DMS 273 treated with DMSO at 0.1 percent for 48 hours (cell line): ENCODE results near the gene FAM187B.
"Not testable (repeated sequence)": the region's sequence is repeated elsewhere in the genome, so short reads cannot be mapped to it uniquely, and the experiment has no call there.

Experiments
- DNase-seq: peaks from one replicate; lab custom pipeline; 2025; lab: John Stamatoyannopoulos, UW

FAM187B gene

DNA sequence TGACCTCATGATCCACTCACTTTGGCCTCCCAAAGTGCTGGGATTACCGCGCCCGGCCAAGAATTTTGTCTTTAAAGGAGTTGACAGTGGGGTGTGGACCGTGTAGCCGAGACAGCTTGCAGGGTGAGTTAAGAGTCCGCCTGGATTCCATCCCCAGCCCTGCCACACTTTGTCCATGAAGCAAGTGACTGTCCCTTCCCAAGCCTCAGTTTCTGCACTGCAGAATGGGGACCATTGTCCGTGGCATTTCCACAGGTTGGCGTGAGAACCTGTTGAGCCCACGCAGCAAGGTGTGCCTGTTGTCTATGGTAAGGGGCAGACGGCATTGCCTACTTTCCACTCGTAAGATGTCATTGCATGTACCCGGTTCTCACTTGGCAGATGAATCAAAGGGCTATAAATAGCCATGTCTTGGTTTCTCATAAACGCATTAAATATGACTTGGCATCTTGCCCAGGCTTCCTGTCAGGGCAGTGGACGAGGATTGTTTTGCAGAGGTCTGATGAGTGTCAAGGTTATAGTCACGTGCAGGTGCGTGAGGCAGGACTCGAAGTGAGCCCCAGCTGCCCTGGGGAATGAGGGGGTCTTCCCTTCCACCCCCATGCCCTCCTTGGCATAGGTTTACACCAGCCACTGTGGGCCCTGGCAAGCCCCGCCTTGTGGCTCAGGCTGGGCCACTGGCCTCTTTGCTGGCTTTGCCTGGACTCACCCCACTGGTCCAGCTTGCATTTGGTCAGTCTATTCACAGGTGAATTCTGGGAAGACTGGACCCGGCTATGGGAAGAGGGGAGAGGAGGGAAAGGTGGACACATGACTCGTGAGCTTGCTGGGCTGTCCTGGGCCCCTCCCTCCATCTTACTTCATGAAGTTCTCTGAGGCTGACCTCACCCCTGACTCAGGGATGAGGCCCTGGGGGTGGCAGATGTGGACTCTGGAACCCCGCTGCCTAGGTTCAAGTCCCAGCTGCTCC lies 14.6 kb downstream of the FAM187B start:
- peak; percentile 22 for DNase-seq

DNA sequence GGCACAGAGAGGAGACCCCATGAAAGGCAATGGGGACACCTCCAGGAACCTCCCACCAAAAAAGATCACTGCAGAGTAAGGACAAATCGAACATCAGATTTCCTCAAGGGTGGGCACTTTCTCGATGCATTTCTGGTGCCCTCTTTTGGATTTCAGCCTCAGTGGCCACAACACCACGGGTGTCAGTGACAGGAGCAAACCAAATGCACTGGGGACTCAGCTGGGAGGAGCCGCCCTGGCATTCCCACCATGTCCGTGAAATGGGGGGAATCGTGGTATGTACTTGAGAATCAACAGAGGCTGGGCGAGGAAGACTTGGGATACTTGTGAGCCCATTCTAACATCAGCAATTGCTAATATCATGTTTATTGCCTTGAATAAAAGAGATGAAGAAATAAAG lies 16.3 kb downstream of the FAM187B start:
- no peak for DNase-seq

GRCh38 chr19:35211545-35212230 lies 16.9 kb downstream of the FAM187B start:
- no peak for DNase-seq

GRCh38 chr19:35209646-35210045 lies 18.9 kb downstream of the FAM187B start:
- no peak for DNase-seq

- DNase-seq, result no peak
Observed at GRCh38 chr19:35208121-35208520, 20.4 kb downstream of the FAM187B start.

GRCh38 chr19:35207391-35207871 lies 21.1 kb downstream of the FAM187B start:
- DNase-seq, result no peak

DNA sequence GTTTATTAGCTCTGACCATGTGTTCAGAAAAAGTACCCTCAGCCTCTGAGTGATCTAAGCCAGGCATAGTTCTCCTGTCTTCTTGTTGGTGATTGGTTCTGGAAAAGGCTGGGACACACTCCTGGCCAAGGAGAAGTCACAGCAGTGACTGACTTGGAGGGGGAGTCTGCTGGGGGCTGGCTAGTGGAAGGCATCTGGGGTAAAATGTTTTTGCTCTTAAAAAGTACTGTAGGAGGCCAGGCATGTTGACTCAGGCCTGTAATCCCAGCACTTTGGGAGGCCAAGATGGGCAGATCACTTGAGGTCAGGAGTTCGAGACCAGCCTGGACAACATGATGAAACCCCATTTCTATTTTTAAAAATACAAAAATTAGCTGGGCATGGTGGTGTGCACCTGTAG lies 21.7 kb downstream of the FAM187B start:
- DNase-seq, result no peak

GRCh38 chr19:35206379-35206778 lies 22.2 kb downstream of the FAM187B start:
- DNase-seq, result no peak

- DNase-seq, result no peak
Observed at GRCh38 chr19:35205733-35206323, 22.7 kb downstream of the FAM187B start.

DNA sequence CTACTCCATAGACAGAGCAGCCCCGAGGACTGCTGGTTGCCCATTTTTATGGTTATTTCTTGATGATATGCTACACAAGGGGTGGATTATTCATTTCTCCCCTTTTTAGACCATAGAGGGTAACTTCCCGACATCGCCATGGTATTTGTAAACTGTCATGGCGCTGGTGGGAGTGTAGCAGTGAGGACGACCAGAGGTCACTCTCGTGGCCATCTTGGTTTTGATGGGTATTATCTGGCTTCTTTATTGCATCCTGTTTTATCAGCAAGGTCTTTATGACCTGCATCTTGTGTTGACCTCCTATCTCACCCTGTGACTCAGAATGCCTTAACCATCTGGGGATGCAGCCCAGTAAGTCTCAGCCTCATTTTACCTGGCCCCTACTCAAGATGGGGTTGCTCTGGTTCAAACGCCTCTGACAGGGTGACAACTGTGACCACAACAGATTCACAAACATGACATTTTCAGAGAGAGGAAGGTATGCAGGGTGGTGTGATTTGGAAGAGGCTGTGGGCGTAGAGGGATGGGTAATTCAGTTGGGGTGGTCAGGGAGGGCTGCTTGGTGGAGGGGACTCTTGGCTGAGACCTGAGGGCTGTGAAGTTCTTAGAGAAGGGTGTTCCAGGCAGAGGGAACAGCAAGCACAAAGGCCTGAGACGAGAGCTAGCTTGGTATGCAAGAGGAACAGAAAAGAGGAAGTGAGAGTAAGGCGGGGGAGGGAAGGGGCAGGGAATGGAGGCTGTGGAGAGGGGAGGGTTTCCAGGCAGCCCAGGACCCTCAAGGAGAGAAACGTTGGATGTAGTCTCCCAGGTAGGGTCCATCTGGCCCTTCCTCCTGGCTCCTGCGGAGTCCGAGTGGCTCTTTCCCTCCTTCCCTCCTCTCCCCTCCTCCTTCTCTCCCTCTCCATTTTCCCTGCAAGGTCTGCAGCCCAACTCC lies 23.5 kb downstream of the FAM187B start:
- DNase-seq, result no peak

DNA sequence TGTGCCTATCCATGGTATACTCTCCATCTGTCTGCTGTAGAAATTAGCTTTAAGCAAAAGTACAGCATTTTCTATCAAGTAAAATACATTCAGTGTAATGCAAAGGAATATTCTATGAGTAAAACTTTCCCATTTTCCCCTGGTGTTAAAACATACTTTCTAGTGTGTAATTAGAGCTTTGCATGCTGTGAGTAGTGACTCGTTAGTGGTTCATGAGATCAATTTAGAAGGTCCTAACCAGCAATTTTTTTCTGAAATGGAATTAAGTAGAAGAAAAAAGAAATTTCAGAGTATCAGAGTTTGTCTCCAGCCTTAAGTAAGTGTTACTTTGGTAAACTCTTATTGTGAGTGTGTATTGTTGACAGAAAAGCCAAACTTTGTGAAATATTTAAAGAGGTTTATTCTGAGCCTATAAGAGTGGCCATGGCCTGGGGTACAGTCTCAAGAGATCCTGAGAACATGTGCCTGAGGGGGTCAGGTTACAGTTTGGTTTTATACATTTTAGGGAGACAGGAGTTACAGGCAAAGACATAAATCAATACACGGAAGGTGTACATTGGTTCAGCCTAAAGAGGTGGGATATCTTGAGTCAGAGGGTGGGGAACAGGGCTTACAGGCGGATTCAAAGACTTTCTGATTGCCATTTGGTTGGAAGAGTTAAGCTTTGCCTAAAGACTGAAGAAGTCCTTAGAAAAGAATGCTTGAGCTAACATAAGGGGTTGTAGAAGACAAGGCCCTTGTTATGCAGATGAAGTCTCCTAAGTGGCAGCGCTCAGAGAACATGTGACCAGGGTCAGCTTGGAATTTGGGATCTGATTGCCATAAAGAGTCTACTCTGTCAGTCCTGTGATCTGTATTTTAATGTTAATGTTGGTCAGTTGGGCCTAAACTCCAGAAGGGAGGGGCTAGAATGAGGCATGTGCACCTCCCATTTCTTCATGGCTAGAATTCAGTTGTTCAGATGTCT lies 25.5 kb downstream of the FAM187B start:
- no peak for DNase-seq

GRCh38 chr19:35199481-35199880 lies 29.1 kb downstream of the FAM187B start:
- no peak for DNase-seq

- DNase-seq, result not testable (repeated sequence)
Observed at GRCh38 chr19:35196861-35197260, 31.7 kb downstream of the FAM187B start.

DNA sequence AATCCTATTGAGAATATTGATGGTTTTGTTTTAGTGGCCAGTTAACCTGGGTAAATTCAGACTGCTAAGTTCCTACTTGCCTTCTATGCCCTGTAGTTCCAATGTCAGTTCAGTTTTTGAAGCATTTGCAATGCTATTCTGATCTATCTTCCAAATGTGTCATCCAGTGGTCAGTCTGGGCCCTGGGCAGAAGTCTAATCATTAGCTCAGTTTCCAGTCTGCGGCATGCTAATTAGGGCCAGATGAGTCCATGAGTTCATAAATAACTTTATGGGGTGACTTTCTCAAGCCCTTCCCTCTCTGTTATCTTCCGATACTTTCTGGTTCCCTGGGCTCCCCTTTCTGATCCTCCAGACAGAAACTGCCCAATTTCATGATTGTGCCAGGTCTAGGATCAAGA lies 32.7 kb downstream of the FAM187B start:
- DNase-seq, result no peak

DNA sequence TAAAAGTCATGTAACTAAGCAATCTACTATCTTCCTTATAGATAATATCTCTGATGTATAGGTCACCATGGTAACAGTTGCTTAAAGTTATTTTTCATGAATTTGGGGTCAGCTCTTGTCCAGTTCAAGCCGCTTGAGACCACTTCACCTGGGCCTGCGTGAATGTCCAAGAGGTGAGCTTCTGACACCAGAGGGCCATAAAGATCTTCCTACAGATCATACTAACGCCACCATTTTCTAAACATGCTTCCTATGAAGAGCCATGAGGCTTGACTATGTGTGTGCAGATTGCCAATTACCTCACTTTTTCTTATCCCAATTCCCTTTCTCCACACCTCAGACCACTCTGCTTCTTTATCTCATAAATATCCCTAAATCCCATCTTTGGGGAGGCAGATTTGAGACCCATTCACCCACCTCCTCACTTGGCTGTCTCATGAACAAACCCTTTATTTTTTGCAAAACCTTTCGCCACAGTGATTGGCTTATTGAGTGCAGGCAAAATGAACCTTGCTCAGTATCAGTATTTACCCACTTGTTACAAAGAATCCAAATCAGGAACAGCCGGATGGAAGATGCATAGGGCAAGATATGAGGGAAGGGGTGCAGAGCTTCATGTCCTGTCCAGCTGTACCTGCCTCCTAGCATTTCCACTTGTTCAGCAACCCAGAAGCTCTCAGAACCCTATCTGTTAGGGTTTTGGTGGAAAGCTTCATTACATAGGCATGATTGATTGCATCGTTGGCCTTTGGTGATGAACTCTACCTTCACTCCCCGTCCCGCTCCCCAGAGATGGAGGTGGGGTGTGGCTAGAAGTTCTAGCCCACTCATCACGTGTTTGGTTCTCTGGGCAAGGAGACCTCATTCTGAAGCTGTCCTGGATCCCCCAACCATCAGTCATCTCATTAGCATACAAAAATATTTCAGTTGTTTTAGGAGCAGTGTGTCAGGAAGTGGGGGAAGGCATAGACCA lies 34.2 kb downstream of the FAM187B start:
- DNase-seq, result no peak

GRCh38 chr19:35184884-35185283 lies 43.7 kb downstream of the FAM187B start:
- DNase-seq, result no peak

DNA sequence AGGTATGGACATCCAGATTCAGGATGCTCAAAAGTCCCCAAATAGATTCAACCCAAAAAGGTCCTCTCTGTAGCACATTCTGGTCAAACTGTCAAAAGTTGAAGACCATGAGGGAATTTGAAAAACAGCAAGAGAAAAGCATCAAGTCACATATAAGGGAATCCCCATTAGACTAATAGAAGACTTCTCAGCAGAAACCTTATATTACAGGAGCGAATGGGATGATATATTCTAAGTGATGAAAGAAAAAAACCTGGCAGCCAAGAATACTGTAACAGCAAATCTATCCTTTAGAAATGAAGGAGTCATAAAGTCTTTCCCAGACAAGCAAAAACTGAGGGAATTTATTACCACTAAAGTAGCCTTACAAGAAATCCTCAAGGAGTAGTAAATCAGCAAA lies 44.3 kb downstream of the FAM187B start:
- no peak for DNase-seq

- no peak for DNase-seq
Observed at GRCh38 chr19:35181387-35181786, 47.2 kb downstream of the FAM187B start.

DNA sequence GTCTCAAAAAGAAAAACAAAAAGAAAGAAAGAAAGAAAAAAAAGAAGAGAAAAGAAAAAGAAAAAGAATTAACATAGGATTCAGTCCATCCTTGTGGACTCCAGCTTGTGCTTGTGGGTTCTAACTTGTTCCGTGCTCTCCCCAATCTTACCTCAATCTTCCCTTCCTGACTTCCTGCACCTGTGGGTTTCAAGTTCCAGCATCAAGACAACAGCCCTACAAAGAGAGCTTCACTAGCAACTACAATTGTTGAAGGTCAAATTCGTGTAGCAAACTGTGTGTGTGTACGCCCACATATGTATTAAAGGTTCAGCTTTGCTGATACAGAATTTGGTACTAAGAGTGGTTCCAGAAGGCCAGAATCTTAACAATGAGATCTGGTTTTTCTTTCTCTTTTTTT lies 48.7 kb downstream of the FAM187B start:
- no peak for DNase-seq
